ENCODE data around the gene MPC2. TPM values are rescaled to one million over a fixed set of nuclear protein-coding genes. Genes with fewer than 3 reads are reported as not detected.
A peak's percentile ranks its signal among the peaks of the same experiment; 100 is the strongest.
"Not testable (repeated sequence)": the region's sequence is repeated elsewhere in the genome, so short reads cannot be mapped to it uniquely, and the experiment has no call there.

The MPC2 gene
- total and polyA plus RNA-seq, 2 experiments from 2014 or later, result 65.5 to 188 TPM

DNA sequence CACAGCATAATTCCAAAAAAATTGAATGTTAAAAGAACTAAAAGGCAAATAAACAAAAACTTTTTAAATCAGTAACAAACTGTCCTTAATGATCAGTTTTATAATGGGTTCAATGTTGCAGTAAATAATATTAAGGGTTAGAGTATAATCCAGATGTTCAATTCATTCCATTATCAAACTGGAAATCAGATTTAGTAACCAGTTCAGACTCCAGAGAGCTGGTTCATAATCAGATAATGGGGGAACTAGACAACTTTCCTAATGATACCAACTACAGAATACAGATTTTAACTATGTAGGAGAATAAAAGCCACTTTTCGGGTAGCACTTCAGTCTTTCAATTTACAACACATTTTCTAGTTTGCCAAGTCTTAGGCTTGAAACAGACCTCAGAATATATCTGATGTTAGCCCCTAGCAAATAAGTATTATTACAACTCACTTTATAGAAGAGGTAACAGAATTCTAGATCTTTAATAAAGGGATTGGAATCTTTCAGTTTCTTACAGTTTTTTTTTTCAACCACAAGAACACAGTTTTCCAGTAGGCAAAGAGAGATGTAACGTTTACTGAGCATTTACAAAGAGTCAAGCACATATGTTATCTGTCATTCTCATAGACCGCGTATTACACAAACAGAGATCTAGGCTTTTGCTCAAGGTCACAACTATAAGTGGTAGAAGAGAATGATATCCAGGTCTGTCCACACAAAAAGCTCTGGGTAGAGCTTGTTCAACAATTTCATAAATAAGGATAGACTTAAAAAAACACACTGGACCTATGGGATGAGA lies 2.3 kb downstream of the MPC2 start:
- Histone ChIP-seq H3K27ac (peak overlapping the region; percentile 97), H3K36me3 (ENCODE audit: low read depth) (no peaks in the 10 kb centered on the region), H3K27me3 (replicated peaks; ENCODE audit: insufficient read depth) (no peaks in the 10 kb centered on the region), H3K4me1 (ENCODE audit: insufficient read depth) (peaks cover 18% of the 10 kb centered on the region), H3K9me2 (ENCODE audit: insufficient read depth) (no peaks in the 10 kb centered on the region), H4K20me1 (ENCODE audit: insufficient read depth) (no peaks in the 10 kb centered on the region), H2AFZ (peak overlapping the region; percentile 92), H3K79me2 (ENCODE audit: insufficient read depth) (peaks cover 90% of the 10 kb centered on the region), H3K9me3 (ENCODE audit: low read depth) (no peaks in the 10 kb centered on the region), H3K9ac (peak overlapping the region; percentile 97), H3K4me2 (ENCODE audit: unreplicated experiment) (peak overlapping the region; percentile 92), H3F3A (ENCODE audit: insufficient read depth) (peaks cover 31% of the 10 kb centered on the region), H3K4me3 (peak overlapping the region; percentile 94)
- 1 to 4% methylated on average over 4 of the region's 4 CpGs for WGBS, 2 experiments (ENCODE audit: low coverage in 1 of 2, low lambda C conversion rate in 2 of 2, missing lambda C conversion rate in 2 of 2)
- TF ChIP-seq EZH2 (IDR thresholded peaks at IDR 0.05; ENCODE audit: insufficient read depth, poor library complexity, severe bottlenecking) (no peak), EZH2phosphoT487 (IDR thresholded peaks at IDR 0.05; ENCODE audit: insufficient read depth, low read depth) (no peak)
- peak; percentile 15 for DNase-seq
- in situ Hi-C loops (cut with MboI), result no loop called here

GRCh38 chr1:167933788-167934187 lies 3.1 kb downstream of the MPC2 start:
- Histone ChIP-seq H3K4me2 (ENCODE audit: unreplicated experiment) (peak overlapping the region; percentile 92), H3K9ac (peak overlapping the region; percentile 97), H3K27me3 (replicated peaks; ENCODE audit: insufficient read depth) (no peaks in the 10 kb centered on the region), H3K79me2 (ENCODE audit: insufficient read depth) (peaks cover 90% of the 10 kb centered on the region), H3K4me3 (peak overlapping the region; percentile 94), H3K36me3 (ENCODE audit: low read depth) (no peaks in the 10 kb centered on the region), H3F3A (ENCODE audit: insufficient read depth) (peaks cover 31% of the 10 kb centered on the region), H3K4me1 (ENCODE audit: insufficient read depth) (peaks cover 18% of the 10 kb centered on the region), H3K9me3 (ENCODE audit: low read depth) (no peaks in the 10 kb centered on the region), H4K20me1 (ENCODE audit: insufficient read depth) (no peaks in the 10 kb centered on the region), H2AFZ (no peak overlapping the region), H3K9me2 (ENCODE audit: insufficient read depth) (no peaks in the 10 kb centered on the region), H3K27ac (peak overlapping the region; percentile 97)
- in situ Hi-C loops (cut with MboI), result no loop called here
- no peak for DNase-seq
- 60 to 66% methylated on average over 4 of the region's 4 CpGs for WGBS, 2 experiments (ENCODE audit: low coverage in 1 of 2, low lambda C conversion rate in 2 of 2, missing lambda C conversion rate in 2 of 2)
- no peak for TF ChIP-seq EZH2phosphoT487 (IDR thresholded peaks at IDR 0.05; ENCODE audit: insufficient read depth, low read depth)
- TF ChIP-seq EZH2 (IDR thresholded peaks at IDR 0.05; ENCODE audit: insufficient read depth, poor library complexity, severe bottlenecking), result no peak

- WGBS, 2 experiments (ENCODE audit: low coverage in 1 of 2, low lambda C conversion rate in 2 of 2, missing lambda C conversion rate in 2 of 2), result 21 to 30% methylated on average over 1 of the region's 1 CpG
- Histone ChIP-seq H2AFZ (no peak overlapping the region), H3K9me2 (ENCODE audit: insufficient read depth) (no peaks in the 10 kb centered on the region), H3K27me3 (replicated peaks; ENCODE audit: insufficient read depth) (no peaks in the 10 kb centered on the region), H4K20me1 (ENCODE audit: insufficient read depth) (no peaks in the 10 kb centered on the region), H3K4me2 (ENCODE audit: unreplicated experiment) (no peak overlapping the region), H3K9me3 (ENCODE audit: low read depth) (no peaks in the 10 kb centered on the region), H3K36me3 (ENCODE audit: low read depth) (no peaks in the 10 kb centered on the region), H3K4me1 (ENCODE audit: insufficient read depth) (peaks cover 18% of the 10 kb centered on the region), H3K9ac (no peak overlapping the region), H3K4me3 (no peak overlapping the region), H3F3A (ENCODE audit: insufficient read depth) (peaks cover 14% of the 10 kb centered on the region), H3K27ac (no peak overlapping the region), H3K79me2 (ENCODE audit: insufficient read depth) (peaks cover 98% of the 10 kb centered on the region)
- in situ Hi-C loops (cut with MboI), result no loop called here
- no peak for DNase-seq
- TF ChIP-seq EZH2phosphoT487 (IDR thresholded peaks at IDR 0.05; ENCODE audit: insufficient read depth, low read depth) (no peak), EZH2 (IDR thresholded peaks at IDR 0.05; ENCODE audit: insufficient read depth, poor library complexity, severe bottlenecking) (no peak)
These were observed 7.1 kb downstream of the MPC2 start for GRCh38 chr1:167929725-167930124.

- in situ Hi-C loops (cut with MboI); H3K9me2 ChIP-seq (ENCODE audit: insufficient read depth); H4K20me1 ChIP-seq (ENCODE audit: insufficient read depth); H3K4me3 ChIP-seq; H2AFZ ChIP-seq; H3K4me2 ChIP-seq (ENCODE audit: unreplicated experiment); DNase-seq; H3K27ac ChIP-seq; H3K27me3 ChIP-seq (replicated peaks; ENCODE audit: insufficient read depth); H3K36me3 ChIP-seq (ENCODE audit: low read depth); H3K9ac ChIP-seq; H3F3A ChIP-seq (ENCODE audit: insufficient read depth); H3K9me3 ChIP-seq (ENCODE audit: low read depth): not testable (repeated sequence)
- 93 to 95% methylated on average over 9 of the region's 9 CpGs for WGBS, 2 experiments (ENCODE audit: low coverage in 1 of 2, low lambda C conversion rate in 2 of 2, missing lambda C conversion rate in 2 of 2)
- Histone ChIP-seq H3K79me2 (ENCODE audit: insufficient read depth) (peaks cover 98% of the 10 kb centered on the region), H3K4me1 (ENCODE audit: insufficient read depth) (peaks cover 16% of the 10 kb centered on the region)
These were observed 8.0 kb downstream of the MPC2 start for GRCh38 chr1:167928919-167929318.

Measured in GM23248 (cell line).